HG02798 (cell line): ENCODE measurements around the gene CACNG7.
A peak's percentile ranks its signal among the peaks of the same experiment; 100 is the strongest.
"Not testable (repeated sequence)": the region's sequence is repeated elsewhere in the genome, so short reads cannot be mapped to it uniquely, and the experiment has no call there.

Experiments used
- ATAC-seq: cut with Tn5 transposase; IDR thresholded peaks from one replicate; pipeline ENCODE4 v1.9.1; 2021; ENCODE audit warnings: mild to moderate bottlenecking; ENCODE audit not compliant: unreplicated experiment, poor library complexity

CACNG7 gene, protein sequence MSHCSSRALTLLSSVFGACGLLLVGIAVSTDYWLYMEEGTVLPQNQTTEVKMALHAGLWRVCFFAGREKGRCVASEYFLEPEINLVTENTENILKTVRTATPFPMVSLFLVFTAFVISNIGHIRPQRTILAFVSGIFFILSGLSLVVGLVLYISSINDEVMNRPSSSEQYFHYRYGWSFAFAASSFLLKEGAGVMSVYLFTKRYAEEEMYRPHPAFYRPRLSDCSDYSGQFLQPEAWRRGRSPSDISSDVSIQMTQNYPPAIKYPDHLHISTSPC

DNA sequence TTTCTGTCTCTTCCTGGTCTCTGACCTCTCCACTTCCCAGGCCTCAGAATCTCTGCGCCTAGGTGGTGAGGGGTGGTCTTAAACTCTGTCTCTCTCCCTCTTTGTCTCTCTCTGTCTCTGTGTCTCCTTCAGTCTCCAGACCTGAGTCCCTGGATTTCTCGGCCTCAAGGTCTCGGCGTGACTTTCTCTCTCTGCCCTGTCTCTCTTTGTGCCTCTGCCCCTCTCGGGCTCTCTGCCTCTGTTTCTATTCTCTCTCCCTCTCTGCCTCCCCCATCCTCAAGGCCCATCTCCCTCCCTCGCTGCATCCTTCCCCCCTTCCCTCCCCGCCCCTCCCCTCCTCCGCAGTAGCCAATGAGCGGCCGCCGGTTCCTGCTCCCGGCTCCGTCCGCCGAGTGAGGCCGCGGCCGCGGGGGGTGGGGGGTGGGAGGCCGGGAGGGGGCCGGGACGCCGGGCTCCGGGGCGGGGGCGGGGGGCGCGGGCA is at the start of gene CACNG7:
Gene CACNG7, plus strand, starts transcription at position 344 of the 481 bp plus-strand sequence. CDS start 3,554 bp downstream, outside the sequence.
- ATAC-seq: no peak

DNA sequence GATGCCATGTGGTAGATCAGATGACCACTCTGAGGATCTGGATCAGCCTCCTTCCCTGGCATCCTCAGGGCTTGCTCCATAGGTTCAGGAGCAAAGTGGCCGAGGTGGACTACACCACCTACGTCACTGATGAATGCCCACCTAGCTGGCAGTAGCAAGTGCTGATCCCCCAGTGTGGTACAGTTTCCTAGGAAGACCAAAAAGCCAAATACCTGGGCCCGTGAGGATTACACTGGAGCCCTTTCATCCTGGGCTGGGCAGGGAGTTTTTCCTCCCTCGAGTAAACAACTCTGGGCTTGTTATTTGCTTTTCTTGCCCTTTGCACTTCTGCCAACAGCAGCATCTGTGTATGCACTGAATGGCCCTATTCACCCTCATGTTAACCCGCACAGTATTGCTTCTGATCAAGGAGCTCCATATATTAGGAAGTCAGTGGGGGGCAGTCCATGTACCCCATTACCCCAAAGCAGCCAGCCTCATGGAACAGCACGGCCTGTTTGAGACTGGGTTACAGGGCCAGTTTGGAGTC is 44.7 kb upstream of the CACNG7 start:
- no peak for ATAC-seq

GRCh38 chr19:53865523-53865917 is 43.6 kb upstream of the CACNG7 start:
- no peak for ATAC-seq

- ATAC-seq: no peak
Measured at GRCh38 chr19:53865918-53866864, 42.9 kb upstream of the CACNG7 start.

- no peak for ATAC-seq
Measured at GRCh38 chr19:53866865-53867224, 42.2 kb upstream of the CACNG7 start.

- ATAC-seq: peak; percentile 72
Measured at GRCh38 chr19:53867225-53868090, 41.6 kb upstream of the CACNG7 start, which contains the start of gene MYADM. Gene MYADM, plus strand, starts transcription at chr19:53867883. Its CDS starts 5,647 bp downstream, at chr19:53873530.

GRCh38 chr19:53868091-53868891 is 40.8 kb upstream of the CACNG7 start:
- ATAC-seq: no peak

DNA sequence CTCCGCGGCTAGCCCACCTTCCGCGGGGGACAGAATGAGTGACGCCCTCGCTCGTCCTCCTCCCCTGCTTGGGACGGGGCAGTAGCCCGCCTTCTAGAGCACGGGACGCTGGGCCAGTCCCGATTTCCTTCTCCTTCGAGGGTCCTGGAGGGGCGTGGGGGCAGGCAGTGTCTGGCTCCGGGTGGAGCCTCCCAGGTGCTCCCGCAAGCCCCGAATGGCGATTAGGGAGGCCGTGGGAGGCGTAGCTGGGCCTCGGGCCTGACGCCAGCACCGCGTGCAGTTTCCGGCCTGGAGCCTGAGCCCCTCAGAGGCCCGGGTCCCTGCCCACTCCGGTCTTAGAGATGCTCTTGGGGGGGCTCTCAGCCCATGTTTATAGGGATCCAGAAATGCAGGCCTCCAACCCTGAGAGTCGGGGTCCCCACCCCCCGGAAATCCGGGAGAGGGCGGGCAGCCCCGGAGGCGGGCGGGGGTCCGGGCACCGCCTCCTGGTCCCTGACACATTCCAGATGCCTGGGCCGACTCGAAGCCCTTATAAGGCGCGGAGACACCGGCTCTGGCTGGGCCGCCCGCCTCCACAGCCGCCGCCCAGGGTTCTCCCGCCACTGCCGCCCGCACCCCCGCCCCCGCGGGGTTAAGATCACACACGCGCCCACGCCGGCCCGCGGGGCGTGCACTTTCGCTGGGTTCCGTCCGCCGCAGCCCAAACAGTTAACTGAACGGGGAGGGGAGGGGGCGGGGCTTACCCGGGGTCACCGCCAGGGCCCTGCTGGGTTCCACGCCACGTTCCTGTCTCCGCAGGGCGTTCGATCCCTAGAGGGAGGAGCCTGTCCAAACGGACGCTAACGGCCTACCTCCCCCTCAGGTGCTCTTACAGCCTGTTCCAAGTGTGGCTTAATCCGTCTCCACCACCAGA is 39.9 kb upstream of the CACNG7 start:
- ATAC-seq: peak; percentile 38

DNA sequence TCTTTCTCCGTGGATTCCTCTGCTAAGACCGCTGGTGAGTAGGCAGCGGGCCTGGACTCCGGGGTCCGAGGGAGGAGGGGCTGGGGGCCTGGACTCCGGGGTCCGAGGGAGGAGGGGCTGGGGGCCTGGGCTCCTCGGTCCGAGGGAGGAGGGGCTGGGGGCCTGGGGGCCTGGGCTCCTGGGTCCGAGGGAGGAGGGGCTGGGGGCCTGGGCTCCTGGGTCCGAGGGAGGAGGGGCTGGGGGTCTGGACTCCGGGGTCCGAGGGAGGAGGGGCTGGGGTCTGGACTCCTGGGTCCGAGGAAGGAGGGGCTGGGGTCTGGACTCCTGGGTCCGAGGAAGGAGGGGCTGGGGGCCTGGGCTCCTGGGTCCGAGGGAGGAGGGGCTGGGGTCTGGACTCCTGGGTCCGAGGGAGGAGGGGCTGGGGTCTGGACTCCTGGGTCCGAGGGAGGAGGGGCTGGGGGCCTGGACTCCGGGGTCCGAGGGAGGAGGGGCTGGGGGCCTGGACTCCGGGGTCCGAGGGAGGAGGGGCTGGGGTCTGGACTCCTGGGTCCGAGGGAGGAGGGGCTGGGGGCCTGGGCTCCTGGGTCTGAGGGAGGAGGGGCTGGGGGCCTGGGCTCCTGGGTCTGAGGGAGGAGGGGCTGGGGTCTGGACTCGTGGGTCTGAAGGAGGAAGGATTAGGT is 39.1 kb upstream of the CACNG7 start:
- not testable (repeated sequence) for ATAC-seq

- ATAC-seq: no peak
Measured at GRCh38 chr19:53870485-53870844, 38.6 kb upstream of the CACNG7 start.

- no peak for ATAC-seq
Measured at GRCh38 chr19:53871454-53871853, 37.6 kb upstream of the CACNG7 start.

DNA sequence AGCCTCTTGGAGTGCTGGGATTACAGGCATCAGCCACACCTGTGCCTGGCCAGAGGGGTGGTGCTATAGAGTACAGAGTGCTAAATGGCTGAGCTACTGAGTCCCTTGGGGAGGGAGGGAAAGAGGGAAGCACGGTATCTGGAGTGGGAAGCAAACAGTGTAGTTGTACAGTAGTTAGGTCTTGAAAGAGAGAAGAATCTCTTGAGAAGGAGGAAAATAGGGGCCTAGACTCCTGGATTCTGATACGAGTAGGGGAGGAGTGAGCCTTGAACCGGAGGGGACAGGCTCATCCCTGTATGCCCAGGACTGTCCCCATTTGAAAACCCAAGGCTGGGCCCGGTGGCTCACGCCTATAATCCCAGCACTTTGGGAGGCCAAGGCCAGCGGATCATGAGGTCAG is 36.3 kb upstream of the CACNG7 start:
- no peak for ATAC-seq

DNA sequence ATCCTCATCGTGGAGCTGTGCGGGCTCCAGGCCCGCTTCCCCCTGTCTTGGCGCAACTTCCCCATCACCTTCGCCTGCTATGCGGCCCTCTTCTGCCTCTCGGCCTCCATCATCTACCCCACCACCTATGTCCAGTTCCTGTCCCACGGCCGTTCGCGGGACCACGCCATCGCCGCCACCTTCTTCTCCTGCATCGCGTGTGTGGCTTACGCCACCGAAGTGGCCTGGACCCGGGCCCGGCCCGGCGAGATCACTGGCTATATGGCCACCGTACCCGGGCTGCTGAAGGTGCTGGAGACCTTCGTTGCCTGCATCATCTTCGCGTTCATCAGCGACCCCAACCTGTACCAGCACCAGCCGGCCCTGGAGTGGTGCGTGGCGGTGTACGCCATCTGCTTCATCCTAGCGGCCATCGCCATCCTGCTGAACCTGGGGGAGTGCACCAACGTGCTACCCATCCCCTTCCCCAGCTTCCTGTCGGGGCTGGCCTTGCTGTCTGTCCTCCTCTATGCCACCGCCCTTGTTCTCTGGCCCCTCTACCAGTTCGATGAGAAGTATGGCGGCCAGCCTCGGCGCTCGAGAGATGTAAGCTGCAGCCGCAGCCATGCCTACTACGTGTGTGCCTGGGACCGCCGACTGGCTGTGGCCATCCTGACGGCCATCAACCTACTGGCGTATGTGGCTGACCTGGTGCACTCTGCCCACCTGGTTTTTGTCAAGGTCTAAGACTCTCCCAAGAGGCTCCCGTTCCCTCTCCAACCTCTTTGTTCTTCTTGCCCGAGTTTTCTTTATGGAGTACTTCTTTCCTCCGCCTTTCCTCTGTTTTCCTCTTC is 35.1 kb upstream of the CACNG7 start:
- no peak for ATAC-seq

DNA sequence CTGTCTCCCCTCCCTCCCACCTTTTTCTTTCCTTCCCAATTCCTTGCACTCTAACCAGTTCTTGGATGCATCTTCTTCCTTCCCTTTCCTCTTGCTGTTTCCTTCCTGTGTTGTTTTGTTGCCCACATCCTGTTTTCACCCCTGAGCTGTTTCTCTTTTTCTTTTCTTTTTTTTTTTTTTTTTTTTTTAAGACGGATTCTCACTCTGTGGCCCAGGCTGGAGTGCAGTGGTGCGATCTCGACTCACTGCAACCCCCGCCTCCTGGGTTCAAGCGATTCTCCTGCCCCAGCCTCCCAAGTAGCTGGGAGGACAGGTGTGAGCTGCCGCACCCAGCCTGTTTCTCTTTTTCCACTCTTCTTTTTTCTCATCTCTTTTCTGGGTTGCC is 34.5 kb upstream of the CACNG7 start:
- no peak for ATAC-seq

- ATAC-seq: no peak
Measured at GRCh38 chr19:53875602-53876325, 33.3 kb upstream of the CACNG7 start.

GRCh38 chr19:53876651-53877224 is 32.3 kb upstream of the CACNG7 start:
- no peak for ATAC-seq
